Choroid plexus epithelial cell (primary cell): ENCODE data around the gene APCDD1L.
"Not testable (repeated sequence)": the region's sequence is repeated elsewhere in the genome, so short reads cannot be mapped to it uniquely, and the experiment has no call there.

ENCODE experiments used
- DNase-seq: peaks from one replicate; pipeline ENCODE4 v3.0.0-alpha.2; 2010; ENCODE audit warnings: low read depth
- H3K4me3 ChIP-seq: 2 replicates; pipeline ENCODE4 v1.5.1; 2011; ENCODE audit warnings: low read depth, mild to moderate bottlenecking, control low read depth, low read length, moderate library complexity
- TF ChIP-seq, protein P1 (sequence below): conservative IDR thresholded peaks from 2 replicates; pipeline ENCODE4 v1.5.1; 2011; ENCODE audit warnings: low read depth, mild to moderate bottlenecking, control low read depth, inconsistent platforms, low read length, moderate library complexity

APCDD1L gene

GRCh38 chr20:58513580-58514285 is 1.5 kb downstream of the APCDD1L start:
- TF ChIP-seq, protein P1, sequence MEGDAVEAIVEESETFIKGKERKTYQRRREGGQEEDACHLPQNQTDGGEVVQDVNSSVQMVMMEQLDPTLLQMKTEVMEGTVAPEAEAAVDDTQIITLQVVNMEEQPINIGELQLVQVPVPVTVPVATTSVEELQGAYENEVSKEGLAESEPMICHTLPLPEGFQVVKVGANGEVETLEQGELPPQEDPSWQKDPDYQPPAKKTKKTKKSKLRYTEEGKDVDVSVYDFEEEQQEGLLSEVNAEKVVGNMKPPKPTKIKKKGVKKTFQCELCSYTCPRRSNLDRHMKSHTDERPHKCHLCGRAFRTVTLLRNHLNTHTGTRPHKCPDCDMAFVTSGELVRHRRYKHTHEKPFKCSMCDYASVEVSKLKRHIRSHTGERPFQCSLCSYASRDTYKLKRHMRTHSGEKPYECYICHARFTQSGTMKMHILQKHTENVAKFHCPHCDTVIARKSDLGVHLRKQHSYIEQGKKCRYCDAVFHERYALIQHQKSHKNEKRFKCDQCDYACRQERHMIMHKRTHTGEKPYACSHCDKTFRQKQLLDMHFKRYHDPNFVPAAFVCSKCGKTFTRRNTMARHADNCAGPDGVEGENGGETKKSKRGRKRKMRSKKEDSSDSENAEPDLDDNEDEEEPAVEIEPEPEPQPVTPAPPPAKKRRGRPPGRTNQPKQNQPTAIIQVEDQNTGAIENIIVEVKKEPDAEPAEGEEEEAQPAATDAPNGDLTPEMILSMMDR = no peak
- no peak for DNase-seq
- H3K4me3 ChIP-seq = no peak overlapping the region

GRCh38 chr20:58512808-58513552 is 2.2 kb downstream of the APCDD1L start:
- no peak overlapping the region for H3K4me3 ChIP-seq
- DNase-seq = no peak
- TF ChIP-seq, protein P1 = no peak

DNA sequence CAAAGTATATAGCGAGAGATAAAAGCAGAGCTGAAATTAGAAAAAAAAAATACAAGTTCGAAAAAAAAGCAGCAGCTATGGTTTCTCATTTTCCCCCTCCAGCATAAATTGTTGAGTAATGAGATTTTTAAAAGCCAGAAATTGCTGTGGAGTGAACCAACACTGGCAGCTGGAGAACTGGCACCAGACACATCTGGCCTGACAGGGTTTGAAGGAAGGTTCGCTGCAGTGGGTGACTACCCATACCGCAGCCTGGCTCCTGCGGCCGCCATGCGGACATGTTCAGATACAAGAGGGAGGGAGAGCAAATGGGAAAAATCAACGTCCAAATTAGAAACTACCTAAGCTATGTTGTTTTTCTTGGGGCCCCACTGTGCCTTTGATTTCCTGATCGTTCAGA is 3.3 kb downstream of the APCDD1L start:
- H3K4me3 ChIP-seq = no peak overlapping the region
- DNase-seq = no peak
- TF ChIP-seq, protein P1 = no peak

DNA sequence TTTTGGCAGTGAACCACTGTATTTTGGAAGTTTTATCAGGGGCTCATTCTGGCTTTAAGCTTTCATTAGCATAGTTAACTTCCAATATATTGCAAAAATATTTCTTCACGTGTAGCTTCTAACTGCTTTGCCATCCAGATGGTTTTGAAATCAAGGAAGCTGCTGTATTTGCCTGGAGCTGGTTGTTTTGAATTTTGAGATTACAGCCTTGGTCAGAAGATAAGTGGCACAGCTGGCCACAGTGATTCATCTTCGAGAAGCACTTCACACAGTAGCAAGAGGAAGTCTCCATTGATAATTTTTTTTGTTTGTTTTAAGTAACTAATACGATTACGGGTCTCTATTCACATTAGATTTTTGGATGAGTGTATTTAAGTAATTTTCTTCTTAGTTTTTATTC is 3.8 kb downstream of the APCDD1L start:
- H3K4me3 ChIP-seq = no peak overlapping the region
- DNase-seq = peak; percentile 83
- TF ChIP-seq, protein P1 = no peak

- TF ChIP-seq, protein P1 = no peak
- no peak overlapping the region for H3K4me3 ChIP-seq
- no peak for DNase-seq
Observed at GRCh38 chr20:58510921-58511320, 4.3 kb downstream of the APCDD1L start.

- no peak for DNase-seq
- TF ChIP-seq, protein P1 = no peak
- no peak overlapping the region for H3K4me3 ChIP-seq
Observed at GRCh38 chr20:58508762-58509395, 6.3 kb downstream of the APCDD1L start.

- DNase-seq, H3K4me3 ChIP-seq: not testable (repeated sequence)
Observed at GRCh38 chr20:58506999-58507398, 8.2 kb downstream of the APCDD1L start.
